Measurements from ENCODE around the gene STK11IP.

Gene STK11IP

GRCh38 chr2:219555956-219556355 is 41.7 kb upstream of the STK11IP start:
- peaks cover 5 to 9% of the 10 kb centered on the region in 2 donors for H3K4me1 ChIP-seq (ENCODE audit: control insufficient read depth in 1 of 2, insufficient read depth in 2 of 2, low read length in 2 of 2)
- no peaks in the 10 kb centered on the region for H3K9me3 ChIP-seq (ENCODE audit: control insufficient read depth in 1 of 2, low read length in 2 of 2)
- no peaks in the 10 kb centered on the region for H3K36me3 ChIP-seq (ENCODE audit: control insufficient read depth in 1 of 2, insufficient read depth in 2 of 2, low read length in 2 of 2)
- no peak overlapping the region for H3K9ac ChIP-seq (ENCODE audit: low read depth in 1 of 2, low read length in 2 of 2)
- H3K27ac ChIP-seq (ENCODE audit: low read depth, low read length) = no peak overlapping the region
- H3K4me3 ChIP-seq (ENCODE audit: low read depth in 1 of 2, low read length in 2 of 2) = no peak overlapping the region
- peaks cover 20 to 21% of the 10 kb centered on the region in 2 donors for H3K27me3 ChIP-seq (ENCODE audit: control insufficient read depth in 1 of 2, insufficient read depth in 2 of 2, low read length in 2 of 2)

- Histone ChIP-seq H3K9ac (ENCODE audit: low read depth in 1 of 2, low read length in 2 of 2) (no peak overlapping the region), H3K27ac (ENCODE audit: low read depth, low read length) (no peak overlapping the region), H3K36me3 (ENCODE audit: control insufficient read depth in 1 of 2, insufficient read depth in 2 of 2, low read length in 2 of 2) (no peaks in the 10 kb centered on the region), H3K27me3 (ENCODE audit: control insufficient read depth in 1 of 2, insufficient read depth in 2 of 2, low read length in 2 of 2) (peaks cover 19 to 20% of the 10 kb centered on the region in 2 donors), H3K9me3 (ENCODE audit: control insufficient read depth in 1 of 2, low read length in 2 of 2) (no peaks in the 10 kb centered on the region), H3K4me3 (ENCODE audit: low read depth in 1 of 2, low read length in 2 of 2) (no peak overlapping the region), H3K4me1 (ENCODE audit: control insufficient read depth in 1 of 2, insufficient read depth in 2 of 2, low read length in 2 of 2) (peaks cover 5 to 9% of the 10 kb centered on the region in 2 donors)
Measured at GRCh38 chr2:219556413-219556812, 41.2 kb upstream of the STK11IP start.

GRCh38 chr2:219557320-219557719 is 40.3 kb upstream of the STK11IP start:
- Histone ChIP-seq H3K4me3 (ENCODE audit: low read depth in 1 of 2, low read length in 2 of 2) (no peak overlapping the region), H3K9me3 (ENCODE audit: control insufficient read depth in 1 of 2, low read length in 2 of 2) (no peaks in the 10 kb centered on the region), H3K9ac (ENCODE audit: low read depth in 1 of 2, low read length in 2 of 2) (no peak overlapping the region), H3K27me3 (ENCODE audit: control insufficient read depth in 1 of 2, insufficient read depth in 2 of 2, low read length in 2 of 2) (peaks cover 11 to 20% of the 10 kb centered on the region in 2 donors), H3K27ac (ENCODE audit: low read depth, low read length) (no peak overlapping the region), H3K36me3 (ENCODE audit: control insufficient read depth in 1 of 2, insufficient read depth in 2 of 2, low read length in 2 of 2) (no peaks in the 10 kb centered on the region), H3K4me1 (ENCODE audit: control insufficient read depth in 1 of 2, insufficient read depth in 2 of 2, low read length in 2 of 2) (peaks cover 0 to 5% of the 10 kb centered on the region in 2 donors)

GRCh38 chr2:219557791-219558785 is 39.6 kb upstream of the STK11IP start:
- H3K9ac ChIP-seq (ENCODE audit: low read depth in 1 of 2, low read length in 2 of 2) = no peak overlapping the region
- no peak overlapping the region for H3K27ac ChIP-seq (ENCODE audit: low read depth, low read length)
- no peaks in the 10 kb centered on the region for H3K9me3 ChIP-seq (ENCODE audit: control insufficient read depth in 1 of 2, low read length in 2 of 2)
- peaks cover 0 to 2% of the 10 kb centered on the region in 2 donors for H3K4me1 ChIP-seq (ENCODE audit: control insufficient read depth in 1 of 2, insufficient read depth in 2 of 2, low read length in 2 of 2)
- no peaks in the 10 kb centered on the region for H3K36me3 ChIP-seq (ENCODE audit: control insufficient read depth in 1 of 2, insufficient read depth in 2 of 2, low read length in 2 of 2)
- no peak overlapping the region for H3K4me3 ChIP-seq (ENCODE audit: low read depth in 1 of 2, low read length in 2 of 2)
- H3K27me3 ChIP-seq (ENCODE audit: control insufficient read depth in 1 of 2, insufficient read depth in 2 of 2, low read length in 2 of 2) = peaks cover 6 to 15% of the 10 kb centered on the region in 2 donors

GRCh38 chr2:219559156-219559915 is 38.3 kb upstream of the STK11IP start:
- Histone ChIP-seq H3K27me3 (ENCODE audit: control insufficient read depth in 1 of 2, insufficient read depth in 2 of 2, low read length in 2 of 2) (peaks cover 0 to 3% of the 10 kb centered on the region in 2 donors), H3K9ac (ENCODE audit: low read depth in 1 of 2, low read length in 2 of 2) (no peak overlapping the region), H3K9me3 (ENCODE audit: control insufficient read depth in 1 of 2, low read length in 2 of 2) (no peaks in the 10 kb centered on the region), H3K4me3 (ENCODE audit: low read depth in 1 of 2, low read length in 2 of 2) (no peak overlapping the region), H3K4me1 (ENCODE audit: control insufficient read depth in 1 of 2, insufficient read depth in 2 of 2, low read length in 2 of 2) (no peaks in the 10 kb centered on the region), H3K27ac (ENCODE audit: low read depth, low read length) (no peak overlapping the region), H3K36me3 (ENCODE audit: control insufficient read depth in 1 of 2, insufficient read depth in 2 of 2, low read length in 2 of 2) (no peaks in the 10 kb centered on the region)

GRCh38 chr2:219560037-219560892 is 37.4 kb upstream of the STK11IP start:
- no peak overlapping the region for H3K27ac ChIP-seq (ENCODE audit: low read depth, low read length)
- H3K9ac ChIP-seq (ENCODE audit: low read depth in 1 of 2, low read length in 2 of 2) = no peak overlapping the region
- H3K4me3 ChIP-seq (ENCODE audit: low read depth in 1 of 2, low read length in 2 of 2) = no peak overlapping the region
- no peaks in the 10 kb centered on the region for H3K27me3 ChIP-seq (ENCODE audit: control insufficient read depth in 1 of 2, insufficient read depth in 2 of 2, low read length in 2 of 2)
- H3K36me3 ChIP-seq (ENCODE audit: control insufficient read depth in 1 of 2, insufficient read depth in 2 of 2, low read length in 2 of 2) = no peaks in the 10 kb centered on the region
- H3K9me3 ChIP-seq (ENCODE audit: control insufficient read depth in 1 of 2, low read length in 2 of 2) = no peaks in the 10 kb centered on the region
- H3K4me1 ChIP-seq (ENCODE audit: control insufficient read depth in 1 of 2, insufficient read depth in 2 of 2, low read length in 2 of 2) = no peaks in the 10 kb centered on the region

- H3K4me3 ChIP-seq (ENCODE audit: low read depth in 1 of 2, low read length in 2 of 2) = no peak overlapping the region
- H3K9ac ChIP-seq (ENCODE audit: low read depth in 1 of 2, low read length in 2 of 2) = no peak overlapping the region
- no peaks in the 10 kb centered on the region for H3K9me3 ChIP-seq (ENCODE audit: control insufficient read depth in 1 of 2, low read length in 2 of 2)
- H3K27me3 ChIP-seq (ENCODE audit: control insufficient read depth in 1 of 2, insufficient read depth in 2 of 2, low read length in 2 of 2) = no peaks in the 10 kb centered on the region
- H3K4me1 ChIP-seq (ENCODE audit: control insufficient read depth in 1 of 2, insufficient read depth in 2 of 2, low read length in 2 of 2) = peaks cover 2 to 5% of the 10 kb centered on the region in 2 donors
- no peak overlapping the region for H3K27ac ChIP-seq (ENCODE audit: low read depth, low read length)
- H3K36me3 ChIP-seq (ENCODE audit: control insufficient read depth in 1 of 2, insufficient read depth in 2 of 2, low read length in 2 of 2) = no peaks in the 10 kb centered on the region
Measured at GRCh38 chr2:219560893-219561178, 36.8 kb upstream of the STK11IP start.

- Histone ChIP-seq H3K36me3 (ENCODE audit: control insufficient read depth in 1 of 2, insufficient read depth in 2 of 2, low read length in 2 of 2) (no peaks in the 10 kb centered on the region), H3K4me3 (ENCODE audit: low read depth in 1 of 2, low read length in 2 of 2) (no peak overlapping the region), H3K4me1 (ENCODE audit: control insufficient read depth in 1 of 2, insufficient read depth in 2 of 2, low read length in 2 of 2) (peaks cover 4 to 6% of the 10 kb centered on the region in 2 donors), H3K9me3 (ENCODE audit: control insufficient read depth in 1 of 2, low read length in 2 of 2) (no peaks in the 10 kb centered on the region), H3K9ac (ENCODE audit: low read depth in 1 of 2, low read length in 2 of 2) (no peak overlapping the region), H3K27ac (ENCODE audit: low read depth, low read length) (no peak overlapping the region), H3K27me3 (ENCODE audit: control insufficient read depth in 1 of 2, insufficient read depth in 2 of 2, low read length in 2 of 2) (no peaks in the 10 kb centered on the region)
Measured at GRCh38 chr2:219561179-219562048, 36.2 kb upstream of the STK11IP start.
